NCI-H146 treated with DMSO at 0.1 percent for 48 hours (cell line): ENCODE data around the gene NPY2R.

Experiments
- DNase-seq: peaks from one replicate; lab custom pipeline; 2025; ENCODE audit not compliant: unreplicated experiment; lab: John Stamatoyannopoulos, UW

The NPY2R gene

GRCh38 chr4:155208258-155209054, at the start of gene NPY2R:
TSS of gene NPY2R (plus strand) at chr4:155208636. CDS start at chr4:155213940, 5,304 bp downstream.
- no peak for DNase-seq

- no peak for DNase-seq
These were observed 47.1 kb upstream of the NPY2R start for GRCh38 chr4:155161357-155161756.

- DNase-seq, result no peak
These were observed 43.7 kb upstream of the NPY2R start for GRCh38 chr4:155164718-155165117.

DNA sequence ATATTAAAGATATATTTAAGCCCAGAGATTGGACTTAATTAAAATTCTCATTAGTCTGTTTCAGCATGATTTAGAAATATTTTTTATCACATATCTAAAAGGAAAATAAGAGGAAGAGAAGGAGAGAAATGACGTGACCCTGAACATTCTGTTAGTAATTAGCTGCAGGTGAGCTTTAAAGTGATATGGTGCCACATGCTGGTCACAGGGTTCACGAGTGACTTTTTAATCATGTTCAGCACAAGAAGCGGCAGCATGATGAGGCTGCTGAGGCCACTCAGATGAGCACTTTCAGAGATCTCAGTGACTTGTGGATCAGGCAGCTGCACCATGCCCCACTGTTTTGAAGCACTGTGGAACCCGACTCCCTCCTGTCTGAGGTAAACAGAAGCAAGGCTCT, 37.9 kb upstream of the NPY2R start:
- DNase-seq, result no peak

- DNase-seq, result no peak
These were observed 35.1 kb upstream of the NPY2R start for GRCh38 chr4:155173371-155173770.

- no peak for DNase-seq
These were observed 33.8 kb upstream of the NPY2R start for GRCh38 chr4:155174668-155175067.

DNA sequence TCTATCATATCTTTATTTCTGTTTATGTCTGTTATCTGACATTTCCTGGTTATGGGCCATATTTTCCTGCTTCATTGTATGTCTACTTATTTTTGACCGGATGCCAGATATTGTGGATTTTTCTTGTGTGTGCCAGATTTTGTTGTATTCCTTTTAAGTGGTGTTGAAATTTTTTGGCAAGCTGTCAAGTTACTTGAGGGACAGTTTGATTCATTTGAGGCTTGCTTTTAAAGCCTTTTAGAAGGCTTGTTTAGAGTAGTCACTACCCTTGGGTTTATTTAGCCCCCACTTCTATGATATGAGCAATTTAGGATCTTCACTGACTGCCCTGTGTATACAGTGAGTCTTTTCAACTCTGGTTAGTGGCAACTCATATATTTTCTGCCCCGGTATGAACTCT, 29.2 kb upstream of the NPY2R start:
- DNase-seq, result no peak

GRCh38 chr4:155186972-155187371, 21.5 kb upstream of the NPY2R start:
- no peak for DNase-seq

DNA sequence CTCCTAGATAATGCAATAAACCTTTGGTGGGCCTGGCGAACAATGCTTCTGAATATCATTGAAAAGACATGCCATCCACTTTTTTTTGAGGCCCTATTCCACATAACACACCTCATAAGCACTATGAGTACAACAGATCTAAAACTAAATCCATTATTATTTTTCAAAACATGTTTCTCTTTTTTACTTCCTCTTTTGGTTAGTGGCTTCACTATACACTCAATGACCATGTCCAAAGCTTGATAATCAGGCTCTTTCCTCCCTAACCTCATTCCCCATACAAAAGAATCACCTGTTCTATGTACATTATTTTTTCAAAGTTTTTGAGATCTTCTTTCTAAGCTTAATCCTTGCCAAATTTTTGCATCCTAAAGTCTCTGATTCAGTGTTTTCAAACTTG, 20.4 kb upstream of the NPY2R start:
- no peak for DNase-seq

- DNase-seq, result no peak
These were observed 18.3 kb upstream of the NPY2R start for GRCh38 chr4:155190099-155190498.

DNA sequence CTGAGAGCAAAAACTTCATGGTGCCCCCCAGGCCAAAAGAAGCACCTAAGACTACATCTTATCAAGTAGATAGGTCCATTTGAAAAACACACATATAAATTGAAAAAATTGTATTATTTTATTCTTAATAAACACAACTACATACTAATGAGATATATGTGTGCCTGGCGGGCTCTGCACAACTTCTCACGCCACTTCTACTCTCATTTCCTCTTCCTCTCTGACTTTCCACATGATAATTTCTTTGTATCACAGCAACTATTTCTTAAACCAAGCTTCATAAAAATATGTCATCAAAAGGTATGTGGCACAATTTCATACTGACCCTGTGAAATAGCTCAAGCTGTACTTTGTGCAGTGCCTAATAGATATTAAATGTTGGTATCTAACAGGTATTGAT, 10.7 kb upstream of the NPY2R start:
- no peak for DNase-seq

- no peak for DNase-seq
These were observed 740 bp upstream of the NPY2R start for GRCh38 chr4:155207534-155208257.

DNA sequence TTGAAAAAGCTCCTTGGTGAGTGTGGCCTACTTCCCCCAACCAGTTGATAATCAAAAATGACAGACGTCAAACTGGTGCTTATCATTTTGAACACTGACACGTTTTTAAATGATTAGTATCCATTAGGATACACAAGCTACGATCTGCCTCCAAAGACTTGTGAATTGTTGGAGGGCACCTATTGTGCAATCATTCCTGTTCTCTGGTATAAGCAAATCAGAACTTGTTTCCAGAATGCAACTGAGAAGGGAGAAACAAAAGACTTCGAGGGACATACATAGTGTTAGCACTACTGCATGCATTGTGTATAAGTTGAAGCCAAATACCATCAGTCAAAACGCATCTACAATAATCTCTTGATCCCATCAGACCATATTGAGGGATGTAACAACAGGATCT, 11.6 kb downstream of the NPY2R start:
- no peak for DNase-seq

GRCh38 chr4:155227131-155227530, 18.7 kb downstream of the NPY2R start:
- no peak for DNase-seq

DNA sequence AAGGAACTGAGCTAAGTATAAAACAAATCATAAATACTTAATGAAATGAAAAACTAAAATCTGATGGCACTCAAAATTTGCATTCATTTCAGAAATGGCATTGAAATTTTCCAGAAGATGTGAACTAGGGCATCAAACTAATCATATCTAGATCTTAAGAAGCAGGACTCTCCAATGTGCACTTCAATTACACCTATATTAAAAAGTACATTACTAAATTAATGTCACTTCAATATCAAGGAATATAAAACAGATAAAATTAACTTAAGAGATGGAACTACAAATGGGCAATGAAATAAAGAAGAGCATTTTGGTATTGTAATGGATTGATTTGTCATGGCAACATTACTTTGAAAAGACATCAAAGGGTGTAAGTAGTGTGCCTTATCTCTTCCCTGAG, 20.3 kb downstream of the NPY2R start:
- DNase-seq, result no peak

GRCh38 chr4:155232432-155232831, 24.0 kb downstream of the NPY2R start:
- no peak for DNase-seq

DNA sequence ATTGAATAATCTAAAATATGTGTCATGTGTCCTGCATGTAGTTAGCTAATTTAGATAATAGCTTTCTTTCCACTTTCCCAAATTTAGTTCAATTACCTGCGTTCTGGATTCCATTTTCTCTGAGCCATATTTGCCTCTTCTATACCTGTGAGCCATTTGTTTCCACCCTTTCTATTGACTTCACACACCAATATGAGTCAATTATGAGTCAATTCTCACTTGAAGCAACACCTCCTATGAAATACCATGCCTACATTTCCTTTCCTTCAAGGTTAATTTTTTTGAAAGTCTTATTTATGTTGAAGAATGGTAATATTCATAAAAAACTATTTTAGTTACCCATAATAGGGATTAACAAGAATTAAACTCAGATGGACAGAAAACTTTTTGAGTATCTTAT, 25.8 kb downstream of the NPY2R start:
- DNase-seq, result no peak

GRCh38 chr4:155237567-155237966, 29.1 kb downstream of the NPY2R start:
- no peak for DNase-seq

- no peak for DNase-seq
These were observed 32.8 kb downstream of the NPY2R start for GRCh38 chr4:155241225-155241624.

DNA sequence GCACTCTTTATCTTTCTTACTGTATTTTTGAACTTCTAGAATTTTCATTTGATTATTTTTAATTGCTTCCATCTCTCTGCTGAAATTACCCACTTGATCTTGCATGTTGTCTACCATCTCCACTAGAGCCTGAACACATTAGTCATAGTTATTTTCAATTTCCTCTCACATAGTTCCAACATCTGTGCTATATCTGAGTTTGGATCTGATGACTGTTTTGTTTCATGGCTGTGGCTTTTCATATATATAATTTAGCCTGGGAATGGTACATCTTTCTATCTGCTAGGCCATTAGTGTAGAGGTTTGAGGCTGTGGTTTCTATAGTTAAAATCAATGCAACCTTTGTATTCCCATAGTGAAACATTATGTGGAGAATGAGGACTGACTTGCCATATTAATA, 33.2 kb downstream of the NPY2R start:
- no peak for DNase-seq

- no peak for DNase-seq
These were observed 36.7 kb downstream of the NPY2R start for GRCh38 chr4:155245105-155245504.
